ENCODE results near the gene SHMT1. TPM values are rescaled to one million over a fixed set of nuclear protein-coding genes. Genes with fewer than 3 reads are reported as not detected.
"Not testable (repeated sequence)": the region's sequence is repeated elsewhere in the genome, so short reads cannot be mapped to it uniquely, and the experiment has no call there.

Gene SHMT1
- total and polyA plus RNA-seq, 2 donors (not counting 1 experiment from before 2014, with no cell fraction given): 11.9 to 12.6 TPM

GRCh38 chr17:18408906-18409305 is 45.6 kb upstream of the SHMT1 start:
- not testable (repeated sequence) for H3K27ac ChIP-seq (ENCODE audit: insufficient read depth, low read length); H2AFZ ChIP-seq (ENCODE audit: low read length); H3K4me2 ChIP-seq (ENCODE audit: extremely low read depth, insufficient read depth, low read length); H3K4me1 ChIP-seq (ENCODE audit: control insufficient read depth, extremely low read depth, insufficient read depth, low read length); H3K79me2 ChIP-seq (ENCODE audit: control insufficient read depth, insufficient read depth, low read length); H3K4me3 ChIP-seq (replicated peaks in 1 of 4; ENCODE audit: control extremely low read depth in 1 of 4, insufficient read depth in 1 of 4, low read depth in 3 of 4, low read length in 4 of 4); H3K9me3 ChIP-seq (ENCODE audit: control insufficient read depth, insufficient read depth, low read depth, low read length); H3K36me3 ChIP-seq (ENCODE audit: control insufficient read depth, insufficient read depth, low read length); H3K27me3 ChIP-seq (ENCODE audit: control insufficient read depth, insufficient read depth, low read length); H3K9ac ChIP-seq (ENCODE audit: insufficient read depth, low read length); H4K20me1 ChIP-seq (ENCODE audit: control insufficient read depth, extremely low read depth, insufficient read depth, low read length); DNase-seq (ENCODE audit: low read depth in 2 of 2)

- not testable (repeated sequence) for H3K9me3 ChIP-seq (ENCODE audit: control insufficient read depth, insufficient read depth, low read depth, low read length); H4K20me1 ChIP-seq (ENCODE audit: control insufficient read depth, extremely low read depth, insufficient read depth, low read length); H3K27ac ChIP-seq (ENCODE audit: insufficient read depth, low read length); DNase-seq (ENCODE audit: low read depth in 2 of 2); H3K4me1 ChIP-seq (ENCODE audit: control insufficient read depth, extremely low read depth, insufficient read depth, low read length); H3K4me2 ChIP-seq (ENCODE audit: extremely low read depth, insufficient read depth, low read length); H3K79me2 ChIP-seq (ENCODE audit: control insufficient read depth, insufficient read depth, low read length); H2AFZ ChIP-seq (ENCODE audit: low read length); H3K36me3 ChIP-seq (ENCODE audit: control insufficient read depth, insufficient read depth, low read length); H3K4me3 ChIP-seq (replicated peaks in 1 of 4; ENCODE audit: control extremely low read depth in 1 of 4, insufficient read depth in 1 of 4, low read depth in 3 of 4, low read length in 4 of 4); H3K27me3 ChIP-seq (ENCODE audit: control insufficient read depth, insufficient read depth, low read length); H3K9ac ChIP-seq (ENCODE audit: insufficient read depth, low read length)
Observed at GRCh38 chr17:18403604-18404003, 40.3 kb upstream of the SHMT1 start.

- not testable (repeated sequence) for H3K27ac ChIP-seq (ENCODE audit: insufficient read depth, low read length); H3K4me3 ChIP-seq (replicated peaks in 1 of 4; ENCODE audit: control extremely low read depth in 1 of 4, insufficient read depth in 1 of 4, low read depth in 3 of 4, low read length in 4 of 4); H4K20me1 ChIP-seq (ENCODE audit: control insufficient read depth, extremely low read depth, insufficient read depth, low read length); H3K4me2 ChIP-seq (ENCODE audit: extremely low read depth, insufficient read depth, low read length); H3K79me2 ChIP-seq (ENCODE audit: control insufficient read depth, insufficient read depth, low read length); DNase-seq (ENCODE audit: low read depth in 2 of 2); H3K4me1 ChIP-seq (ENCODE audit: control insufficient read depth, extremely low read depth, insufficient read depth, low read length); H3K27me3 ChIP-seq (ENCODE audit: control insufficient read depth, insufficient read depth, low read length); H3K9ac ChIP-seq (ENCODE audit: insufficient read depth, low read length); H2AFZ ChIP-seq (ENCODE audit: low read length); H3K36me3 ChIP-seq (ENCODE audit: control insufficient read depth, insufficient read depth, low read length); H3K9me3 ChIP-seq (ENCODE audit: control insufficient read depth, insufficient read depth, low read depth, low read length)
Observed at GRCh38 chr17:18403166-18403565, 39.8 kb upstream of the SHMT1 start.

GRCh38 chr17:18401872-18402590 is 38.7 kb upstream of the SHMT1 start:
- not testable (repeated sequence) for H3K4me1 ChIP-seq (ENCODE audit: control insufficient read depth, extremely low read depth, insufficient read depth, low read length); H4K20me1 ChIP-seq (ENCODE audit: control insufficient read depth, extremely low read depth, insufficient read depth, low read length); H3K4me2 ChIP-seq (ENCODE audit: extremely low read depth, insufficient read depth, low read length); H3K27me3 ChIP-seq (ENCODE audit: control insufficient read depth, insufficient read depth, low read length); H3K9ac ChIP-seq (ENCODE audit: insufficient read depth, low read length); DNase-seq (ENCODE audit: low read depth in 2 of 2); H3K36me3 ChIP-seq (ENCODE audit: control insufficient read depth, insufficient read depth, low read length); H3K9me3 ChIP-seq (ENCODE audit: control insufficient read depth, insufficient read depth, low read depth, low read length); H3K79me2 ChIP-seq (ENCODE audit: control insufficient read depth, insufficient read depth, low read length); H3K27ac ChIP-seq (ENCODE audit: insufficient read depth, low read length); H3K4me3 ChIP-seq (replicated peaks in 1 of 4; ENCODE audit: control extremely low read depth in 1 of 4, insufficient read depth in 1 of 4, low read depth in 3 of 4, low read length in 4 of 4); H2AFZ ChIP-seq (ENCODE audit: low read length)

- not testable (repeated sequence) for H4K20me1 ChIP-seq (ENCODE audit: control insufficient read depth, extremely low read depth, insufficient read depth, low read length)
Observed at GRCh38 chr17:18388728-18389127, 25.4 kb upstream of the SHMT1 start.

GRCh38 chr17:18388266-18388665 is 24.9 kb upstream of the SHMT1 start:
- not testable (repeated sequence) for H3K36me3 ChIP-seq (ENCODE audit: control insufficient read depth, insufficient read depth, low read length); H3K4me2 ChIP-seq (ENCODE audit: extremely low read depth, insufficient read depth, low read length)

More at GRCh38 chr17:18388728-18389127, 25.4 kb upstream of the SHMT1 start:
- not testable (repeated sequence) for H3K36me3 ChIP-seq (ENCODE audit: control insufficient read depth, insufficient read depth, low read length); H3K4me3 ChIP-seq (replicated peaks in 1 of 4; ENCODE audit: control extremely low read depth in 1 of 4, insufficient read depth in 1 of 4, low read depth in 3 of 4, low read length in 4 of 4); H3K4me2 ChIP-seq (ENCODE audit: extremely low read depth, insufficient read depth, low read length); H3K27me3 ChIP-seq (ENCODE audit: control insufficient read depth, insufficient read depth, low read length); H2AFZ ChIP-seq (ENCODE audit: low read length); H3K27ac ChIP-seq (ENCODE audit: insufficient read depth, low read length); DNase-seq (ENCODE audit: low read depth in 2 of 2); H3K4me1 ChIP-seq (ENCODE audit: control insufficient read depth, extremely low read depth, insufficient read depth, low read length); H3K9ac ChIP-seq (ENCODE audit: insufficient read depth, low read length); H3K79me2 ChIP-seq (ENCODE audit: control insufficient read depth, insufficient read depth, low read length); H3K9me3 ChIP-seq (ENCODE audit: control insufficient read depth, insufficient read depth, low read depth, low read length)

GRCh38 chr17:18387583-18387982 is 24.2 kb upstream of the SHMT1 start:
- H3K79me2 ChIP-seq (ENCODE audit: control insufficient read depth, insufficient read depth, low read length); H3K4me2 ChIP-seq (ENCODE audit: extremely low read depth, insufficient read depth, low read length); H2AFZ ChIP-seq (ENCODE audit: low read length); H3K9ac ChIP-seq (ENCODE audit: insufficient read depth, low read length); H3K27ac ChIP-seq (ENCODE audit: insufficient read depth, low read length); H3K27me3 ChIP-seq (ENCODE audit: control insufficient read depth, insufficient read depth, low read length); H3K4me1 ChIP-seq (ENCODE audit: control insufficient read depth, extremely low read depth, insufficient read depth, low read length); DNase-seq (ENCODE audit: low read depth in 2 of 2); H3K4me3 ChIP-seq (replicated peaks in 1 of 4; ENCODE audit: control extremely low read depth in 1 of 4, insufficient read depth in 1 of 4, low read depth in 3 of 4, low read length in 4 of 4); H4K20me1 ChIP-seq (ENCODE audit: control insufficient read depth, extremely low read depth, insufficient read depth, low read length); H3K9me3 ChIP-seq (ENCODE audit: control insufficient read depth, insufficient read depth, low read depth, low read length); H3K36me3 ChIP-seq (ENCODE audit: control insufficient read depth, insufficient read depth, low read length): not testable (repeated sequence)

More at GRCh38 chr17:18388266-18388665, 24.9 kb upstream of the SHMT1 start:
- not testable (repeated sequence) for H3K9ac ChIP-seq (ENCODE audit: insufficient read depth, low read length); H3K9me3 ChIP-seq (ENCODE audit: control insufficient read depth, insufficient read depth, low read depth, low read length); DNase-seq (ENCODE audit: low read depth in 2 of 2); H3K4me1 ChIP-seq (ENCODE audit: control insufficient read depth, extremely low read depth, insufficient read depth, low read length); H3K79me2 ChIP-seq (ENCODE audit: control insufficient read depth, insufficient read depth, low read length); H3K27ac ChIP-seq (ENCODE audit: insufficient read depth, low read length); H3K27me3 ChIP-seq (ENCODE audit: control insufficient read depth, insufficient read depth, low read length); H2AFZ ChIP-seq (ENCODE audit: low read length); H3K4me3 ChIP-seq (replicated peaks in 1 of 4; ENCODE audit: control extremely low read depth in 1 of 4, insufficient read depth in 1 of 4, low read depth in 3 of 4, low read length in 4 of 4); H4K20me1 ChIP-seq (ENCODE audit: control insufficient read depth, extremely low read depth, insufficient read depth, low read length)
